A549 (cell line): ENCODE results near the gene KRT72. TPM values are rescaled to one million over a fixed set of nuclear protein-coding genes. Genes with fewer than 3 reads are reported as not detected.
"Not testable (repeated sequence)": the region's sequence is repeated elsewhere in the genome, so short reads cannot be mapped to it uniquely, and the experiment has no call there.

Experiments
- ATAC-seq, 2 experiments: fragments of 200-7000 bp in 1 of 2; fragments of >200 bp in 1 of 2; cut with Nextera tagmentation in 1 of 2; cut with Tn5 transposase in 1 of 2; 3 replicates each; pipeline versions ENCODE4 v1.8.0 to v1.9.1; 2018 to 2020; ENCODE audit warnings: mild to moderate bottlenecking in 1 of 2, moderate library complexity in 1 of 2
- CTCF ChIA-PET: fragments of 300-600 bp; sonication (Branson Sonifier 250); formaldehyde crosslinking; extraction: SDS; loops from one replicate; lab custom pipeline; 2021; ENCODE audit warnings: antibody characterized with exemption, inconsistent platforms; lab: Yijun Ruan, JAX
- POLR2A ChIA-PET: fragments of 350-600 bp; formaldehyde crosslinking; extraction: SDS; loops from one replicate; lab custom pipeline; 2021; ENCODE audit warnings: antibody characterized with exemption, inconsistent platforms; lab: Yijun Ruan, JAX
- DNase-seq, 2 experiments: peaks; one replicate each; pipeline versions ENCODE4 v3.0.0 to v3.0.0-alpha.2; 2011 to 2016; ENCODE audit warnings: low read depth in 1 of 2, low spot score in 1 of 2
- FAIRE-seq: peaks from 2 replicates; lab custom pipeline; 2011; peaks lifted over from hg19 to GRCh38; lab: Jason Lieb, UNC
- H3K27ac ChIP-seq, 2 experiments: fragments of >200 bp; sonication (Bioruptor Twin); formaldehyde crosslinking; 3 replicates each; pipeline ENCODE4 v1.5.1; 2016 to 2017
- H3K4me1 ChIP-seq: fragments of >200 bp; sonication (Bioruptor Twin); formaldehyde crosslinking; 3 replicates; pipeline ENCODE4 v1.6.1; 2016
- H3K4me2 ChIP-seq: fragments of >200 bp; sonication (Bioruptor Twin); formaldehyde crosslinking; 3 replicates; pipeline ENCODE4 v1.6.1; 2016
- H3K4me3 ChIP-seq: fragments of >200 bp; sonication (Bioruptor Twin); formaldehyde crosslinking; 3 replicates; pipeline ENCODE4 v1.5.1; 2016
- H3K9me3 ChIP-seq: fragments of >200 bp; sonication (Bioruptor Twin); formaldehyde crosslinking; 3 replicates; pipeline ENCODE4 v1.6.1; 2016
- CBX2 ChIP-seq: fragments of 200-600 bp; sonication (generic); IDR thresholded peaks from 2 replicates; pipeline ENCODE4 v1.6.1; 2016; ENCODE audit warnings: low read depth, mild to moderate bottlenecking, borderline replicate concordance
- CEBPB ChIP-seq, 2 experiments: fragments of >200 bp in 1 of 2; sonication (Bioruptor Twin) in 1 of 2; formaldehyde crosslinking in 1 of 2; IDR thresholded peaks; 2 replicates each; pipeline ENCODE4 v1.6.1; 2012 to 2016
- EHF ChIP-seq: fragments of 250-450 bp; sonication (Bioruptor Pico); IDR thresholded peaks from 2 replicates; pipeline ENCODE4 v1.5.0; 2020; ENCODE audit warnings: mild to moderate bottlenecking
- ESRRA ChIP-seq: fragments of 150-350 bp; IDR thresholded peaks from 2 replicates; pipeline ENCODE4 v1.6.1; 2014; ENCODE audit warnings: mild to moderate bottlenecking, low read length, borderline replicate concordance
- FOXS1 ChIP-seq: fragments of 250-450 bp; sonication (Bioruptor Pico); IDR thresholded peaks from 2 replicates; pipeline ENCODE4 v1.5.0; 2020; ENCODE audit warnings: mild to moderate bottlenecking, moderate library complexity
- GATA3 ChIP-seq: IDR thresholded peaks from 2 replicates; pipeline ENCODE4 v1.6.1; 2012; ENCODE audit warnings: borderline replicate concordance
- HDAC2 ChIP-seq: fragments of 200-600 bp; sonication (generic); IDR thresholded peaks from 2 replicates; pipeline ENCODE4 v1.6.1; 2016
- HOXA7 ChIP-seq: fragments of 250-450 bp; sonication (Bioruptor Pico); IDR thresholded peaks from 2 replicates; pipeline ENCODE4 v1.5.0; 2020; ENCODE audit warnings: mild to moderate bottlenecking, moderate library complexity
- HOXB13 ChIP-seq: fragments of 250-450 bp; sonication (Bioruptor Pico); IDR thresholded peaks from 2 replicates; pipeline ENCODE4 v1.5.0; 2020; ENCODE audit warnings: low read depth, mild to moderate bottlenecking, moderate library complexity
- HOXB5 ChIP-seq: fragments of 250-450 bp; sonication (Bioruptor Pico); IDR thresholded peaks from 2 replicates; pipeline ENCODE4 v1.5.0; 2020; ENCODE audit warnings: mild to moderate bottlenecking, moderate library complexity
- JUN ChIP-seq, 2 experiments: fragments of >200 bp; sonication (Bioruptor Twin); formaldehyde crosslinking; IDR thresholded peaks; 2 replicates in 1 of 2; 3 replicates in 1 of 2; pipeline ENCODE4 v1.6.1; 2016 to 2017
- JUNB ChIP-seq: fragments of >200 bp; sonication (Bioruptor Twin); formaldehyde crosslinking; IDR thresholded peaks from 2 replicates; pipeline ENCODE4 v1.6.1; 2016
- KDM1A ChIP-seq: fragments of 200-600 bp; sonication (generic); IDR thresholded peaks from 2 replicates; pipeline ENCODE4 v1.6.1; 2016; ENCODE audit warnings: low read depth, mild to moderate bottlenecking
- KDM5A ChIP-seq: fragments of 200-600 bp; sonication (generic); IDR thresholded peaks from 2 replicates; pipeline ENCODE4 v1.6.1; 2016; ENCODE audit warnings: antibody characterized with exemption, mild to moderate bottlenecking
- MAFK ChIP-seq: fragments of 450-650 bp; IDR thresholded peaks from 2 replicates; pipeline ENCODE4 v1.6.1; 2014; ENCODE audit not compliant: partially characterized antibody
- RARB ChIP-seq: fragments of 250-450 bp; sonication (Bioruptor Pico); IDR thresholded peaks from 2 replicates; pipeline ENCODE4 v1.8.0; 2021; ENCODE audit warnings: mild to moderate bottlenecking, moderate library complexity
- RFX5 ChIP-seq: fragments of 450-650 bp; IDR thresholded peaks from 2 replicates; pipeline ENCODE4 v1.7.1; 2014; ENCODE audit warnings: antibody characterized with exemption, mild to moderate bottlenecking, moderate library complexity
- SMC3 ChIP-seq: fragments of >200 bp; sonication (Bioruptor Twin); formaldehyde crosslinking; IDR thresholded peaks from 3 replicates; pipeline ENCODE4 v1.6.1; 2018; ENCODE audit warnings: inconsistent platforms
- SREBF2 ChIP-seq: fragments of 450-650 bp; IDR thresholded peaks from 2 replicates; pipeline ENCODE4 v1.6.1; 2014; ENCODE audit warnings: mild to moderate bottlenecking, moderate library complexity
- TFCP2L1 ChIP-seq: fragments of 250-450 bp; sonication (Bioruptor Pico); IDR thresholded peaks from 2 replicates; pipeline ENCODE4 v1.5.0; 2021; ENCODE audit warnings: mild to moderate bottlenecking
- TP53 ChIP-seq: fragments of 250-450 bp; sonication (Bioruptor Pico); IDR thresholded peaks from 2 replicates; pipeline ENCODE4 v1.5.0; 2021; ENCODE audit warnings: mild to moderate bottlenecking, moderate library complexity
- ZFP36 ChIP-seq: fragments of 450-650 bp; IDR thresholded peaks from 2 replicates; pipeline ENCODE4 v1.6.1; 2014; ENCODE audit warnings: borderline replicate concordance; ENCODE audit not compliant: partially characterized antibody
- ZSCAN20 ChIP-seq: fragments of 250-450 bp; sonication (Bioruptor Pico); IDR thresholded peaks from 2 replicates; pipeline ENCODE4 v1.8.0; 2022; ENCODE audit warnings: mild to moderate bottlenecking, moderate library complexity
- WGBS: methylation state at CpG from one replicate; pipeline ENCODE4 v1.1.6; 2017; ENCODE audit errors: missing lambda C conversion rate; 5-methylcytosine and 5-hydroxymethylcytosine counted together
- polyA plus RNA-seq, 4 experiments: library from polyadenylated mRNA; depleted of rRNA in 3 of 4; stranded (reverse); fragments of >200 nt; fragmentation: RNase III in 1 of 4; extraction: RNeasy Plus Mini Kit Qiagen cat#74134 plus additional on column Dnase treatment in 1 of 4; gene quantifications; 2 replicates in 3 of 4; 3 replicates in 1 of 4; pipeline ENCODE4 v1.2.3, GENCODE V29; 2011 to 2017
- TF ChIP-seq, protein P1 (sequence below): fragments of >200 bp; sonication (Bioruptor Twin); formaldehyde crosslinking; IDR thresholded peaks from 3 replicates; pipeline ENCODE4 v1.6.1; 2016

The KRT72 gene
- polyA plus RNA-seq, 2 of the 4 experiments (the other 2 are of a cell fraction): not detected

DNA sequence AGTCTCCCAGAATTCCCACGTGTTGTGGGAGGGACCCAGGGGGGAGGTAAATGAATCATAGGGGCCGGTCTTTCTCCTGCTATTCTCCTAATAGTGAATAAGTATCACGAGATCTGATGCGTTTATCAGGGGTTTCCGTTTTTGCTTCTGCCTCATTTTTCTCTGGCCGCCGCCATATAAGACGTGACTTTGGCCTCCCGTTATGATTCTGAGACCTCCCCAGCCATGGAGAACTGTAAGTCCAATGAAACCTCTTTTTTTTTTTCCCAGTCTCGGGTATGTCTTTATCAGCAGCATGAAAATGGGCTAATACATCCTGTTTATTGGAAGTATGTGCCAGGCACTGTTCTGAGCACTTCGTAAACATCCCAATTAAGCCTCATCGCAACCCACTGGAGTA is 788 bp downstream of the KRT72 start:
- POLR2A ChIA-PET: no interaction called here
- FAIRE-seq (no peak), ATAC-seq (no peak), DNase-seq (no peak)
- Histone ChIP-seq H3K9me3 (no peaks in the 10 kb centered on the region), H3K4me2 (no peak overlapping the region), H3K4me1 (peaks cover 3% of the 10 kb centered on the region; the same call in 1 of the 3 replicates), H3K4me3 (no peak overlapping the region), H3K27ac (no peak overlapping the region)
- TF ChIP-seq TP53 (CRISPR knock-in tag) (no peak), HDAC2 (no peak), HOXA7 (CRISPR knock-in tag) (no peak), FOXS1 (no peak), ZFP36 (no peak), TFCP2L1 (no peak), HOXB5 (no peak), RARB (CRISPR knock-in tag) (no peak)
- WGBS: 69% methylated on average over 12 of the region's 12 CpGs
- CTCF ChIA-PET: no interaction called here

DNA sequence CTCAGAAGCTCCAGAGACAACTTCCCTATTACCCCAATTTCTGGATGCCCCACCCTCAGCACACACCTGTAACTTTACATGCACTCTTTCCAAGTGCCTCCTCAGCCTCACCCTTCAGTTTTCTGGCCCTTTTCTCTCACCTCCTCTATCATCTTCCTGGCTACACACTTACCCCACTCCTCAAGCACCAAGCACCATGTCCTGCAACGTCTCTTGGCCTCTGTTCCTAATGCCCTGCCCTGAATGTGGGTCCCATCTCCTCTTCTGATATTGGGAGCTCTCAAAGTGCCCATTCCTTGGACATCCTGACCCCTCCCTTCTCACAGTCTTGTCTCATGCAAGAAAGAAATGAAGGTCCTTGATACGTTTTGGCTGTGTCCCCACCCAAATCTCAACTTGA is 1.2 kb downstream of the KRT72 start:
- CTCF ChIA-PET: interaction anchor here (1.8 kb wide), 1 partner anchor 17 kb away, joined by 6 read pairs; no protein-coding TSS in a partner anchor
- peaks cover 3% of the 10 kb centered on the region; the same call in 1 of the 3 replicates for H3K4me1 ChIP-seq
- FAIRE-seq (no peak), ATAC-seq (no peak), DNase-seq (no peak)
- no peak overlapping the region for H3K27ac ChIP-seq
- H3K9me3 ChIP-seq: no peaks in the 10 kb centered on the region
- no peak for TF ChIP-seq GATA3
- TF ChIP-seq MAFK: no peak
- TF ChIP-seq KDM1A: no peak
- TF ChIP-seq SMC3: no peak
- TF ChIP-seq HDAC2: no peak
- TF ChIP-seq CEBPB (IDR thresholded peaks at IDR 0.05): no peak
- no peak for TF ChIP-seq EHF (CRISPR knock-in tag)
- no peak for TF ChIP-seq RFX5
- TF ChIP-seq ZSCAN20 (CRISPR knock-in tag): no peak
- no peak for TF ChIP-seq CBX2
- no peak for TF ChIP-seq HOXB13 (CRISPR knock-in tag)
- TF ChIP-seq SREBF2: no peak
- TF ChIP-seq ZFP36: no peak
- no peak for TF ChIP-seq FOXS1
- no peak for TF ChIP-seq JUNB
- TF ChIP-seq, protein P1, sequence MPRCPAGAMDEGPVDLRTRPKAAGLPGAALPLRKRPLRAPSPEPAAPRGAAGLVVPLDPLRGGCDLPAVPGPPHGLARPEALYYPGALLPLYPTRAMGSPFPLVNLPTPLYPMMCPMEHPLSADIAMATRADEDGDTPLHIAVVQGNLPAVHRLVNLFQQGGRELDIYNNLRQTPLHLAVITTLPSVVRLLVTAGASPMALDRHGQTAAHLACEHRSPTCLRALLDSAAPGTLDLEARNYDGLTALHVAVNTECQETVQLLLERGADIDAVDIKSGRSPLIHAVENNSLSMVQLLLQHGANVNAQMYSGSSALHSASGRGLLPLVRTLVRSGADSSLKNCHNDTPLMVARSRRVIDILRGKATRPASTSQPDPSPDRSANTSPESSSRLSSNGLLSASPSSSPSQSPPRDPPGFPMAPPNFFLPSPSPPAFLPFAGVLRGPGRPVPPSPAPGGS: no peak
- TF ChIP-seq KDM5A: no peak
- no peak for TF ChIP-seq ESRRA
- no peak for TF ChIP-seq TP53 (CRISPR knock-in tag)
- WGBS: 6% methylated on average over 2 of the region's 2 CpGs
- no peak overlapping the region for H3K4me3 ChIP-seq
- POLR2A ChIA-PET: no interaction called here
- no peak overlapping the region for H3K4me2 ChIP-seq

DNA sequence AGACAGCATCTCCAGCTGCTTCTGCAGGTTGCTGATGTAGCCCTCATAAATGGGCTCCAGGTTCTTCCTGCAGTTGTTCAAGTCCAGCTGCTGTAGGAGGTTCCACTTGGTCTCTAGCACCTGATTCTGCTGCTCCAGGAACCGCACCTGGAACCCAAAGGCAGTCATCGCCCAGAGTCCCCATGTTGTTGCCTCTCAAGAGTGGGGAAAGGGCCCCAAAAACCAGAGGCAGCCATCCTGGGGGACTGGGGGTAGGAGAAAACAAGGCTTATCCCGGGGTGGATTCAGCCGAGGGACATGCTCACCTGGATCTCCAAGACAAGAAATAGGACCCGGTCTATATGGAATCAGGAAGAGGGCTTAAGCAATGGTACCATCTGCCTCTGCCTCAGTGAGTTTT is 2.3 kb downstream of the KRT72 start:
- ChIA-PET CTCF (interaction anchor here (0.8 to 1.8 kb wide), 2 partner anchors 16 to 267 kb away, joined by 3 to 6 read pairs; no protein-coding TSS in a partner anchor), POLR2A (no interaction called here)
- FAIRE-seq (no peak), ATAC-seq (no peak), DNase-seq (no peak)
- Histone ChIP-seq H3K4me3 (no peak overlapping the region), H3K9me3 (no peaks in the 10 kb centered on the region), H3K4me2 (no peak overlapping the region), H3K4me1 (peaks cover 3% of the 10 kb centered on the region; the same call in 1 of the 3 replicates), H3K27ac (no peak overlapping the region)
- 55% methylated on average over 5 of the region's 5 CpGs for WGBS
- TF ChIP-seq, protein P1: no peak
- no peak for TF ChIP-seq JUN (IDR thresholded peaks at IDR 0.05)

DNA sequence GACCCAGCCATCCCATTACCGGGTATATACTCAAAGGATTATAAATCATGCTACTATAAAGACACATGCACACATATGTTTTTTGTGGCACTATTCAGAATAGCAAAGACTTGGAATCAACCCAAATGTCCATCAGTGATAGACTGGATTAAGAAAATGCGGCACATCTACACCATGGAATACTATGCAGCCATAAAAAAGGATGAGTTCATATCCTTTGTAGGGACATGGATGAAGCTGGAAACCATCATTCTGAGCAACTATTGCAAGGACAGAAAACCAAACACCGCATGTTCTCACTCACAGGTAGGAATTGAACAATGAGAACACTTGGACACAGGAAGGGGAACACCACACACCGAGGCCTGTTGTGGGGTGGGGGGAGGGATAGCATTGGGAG is 7.0 kb downstream of the KRT72 start:
- H3K27ac ChIP-seq, H3K4me1 ChIP-seq, POLR2A ChIA-PET, FAIRE-seq, H3K9me3 ChIP-seq, ATAC-seq, DNase-seq, H3K4me3 ChIP-seq, H3K4me2 ChIP-seq: not testable (repeated sequence)
- WGBS: 48% methylated on average over 4 of the region's 4 CpGs
- CTCF ChIA-PET: interaction anchor here (0.6 to 3.4 kb wide), 3 partner anchors 11 to 284 kb away, joined by 3 to 16 read pairs (median 4); no protein-coding TSS in a partner anchor
